ENCODE data around the gene SLC25A25.

Gene SLC25A25

DNA sequence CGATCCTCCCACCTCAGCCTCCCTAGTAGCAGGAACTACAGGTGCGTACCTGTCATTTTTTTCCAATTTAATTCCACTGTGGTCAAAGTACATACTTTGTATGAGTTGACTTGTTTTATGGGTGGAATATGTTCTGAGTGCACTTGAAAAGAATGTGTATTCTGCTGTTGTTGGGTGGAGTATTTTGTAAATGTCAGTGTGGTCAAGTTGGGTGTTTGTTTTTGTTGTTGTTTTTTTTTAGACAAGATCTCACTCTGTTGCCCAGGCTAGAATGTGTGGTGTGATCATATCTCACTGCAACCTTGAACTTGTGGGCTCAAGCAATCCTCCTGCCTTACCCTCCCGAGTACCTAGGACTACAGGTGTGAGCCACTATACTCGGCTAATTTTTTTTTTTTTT, 17.9 kb downstream of the SLC25A25 start:
- Histone ChIP-seq H3K4me1 (ENCODE audit: control insufficient read depth, insufficient read depth, low read length, poor library complexity, severe bottlenecking) (peaks cover 9% of the 10 kb centered on the region), H3K9me3 (ENCODE audit: control insufficient read depth, low read length) (no peaks in the 10 kb centered on the region), H3K4me3 (ENCODE audit: insufficient read depth, low read depth, low read length, poor library complexity, severe bottlenecking) (no peak overlapping the region), H3K27me3 (replicated peaks; ENCODE audit: control insufficient read depth, insufficient read depth, low read length, poor library complexity, severe bottlenecking) (no peaks in the 10 kb centered on the region), H3K36me3 (ENCODE audit: control insufficient read depth, insufficient read depth, low read length) (no peaks in the 10 kb centered on the region), H3K27ac (ENCODE audit: insufficient read depth, low read length, poor library complexity, severe bottlenecking) (no peak overlapping the region)
- DNase-seq, result no peak

DNA sequence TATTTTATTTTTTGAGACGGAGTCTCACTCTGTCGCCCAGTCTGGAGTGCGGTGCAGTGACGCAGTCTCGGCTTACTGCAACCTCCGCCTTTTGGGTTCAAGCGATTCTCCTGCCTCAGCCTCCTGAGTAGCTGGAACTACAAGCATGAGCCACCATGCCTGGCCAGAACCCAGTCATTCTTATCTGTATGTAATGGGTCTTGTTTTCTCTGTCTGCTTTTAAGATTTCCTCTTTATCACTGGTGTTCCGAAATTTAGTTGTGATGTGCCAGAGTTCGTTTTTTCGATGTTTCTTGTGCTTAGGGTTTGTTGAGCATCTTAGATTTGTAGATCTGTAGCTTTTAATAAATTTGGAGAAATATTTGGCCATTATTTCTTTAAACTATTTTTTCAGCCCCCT, 19.2 kb downstream of the SLC25A25 start:
- Histone ChIP-seq H3K4me1 (ENCODE audit: control insufficient read depth, insufficient read depth, low read length, poor library complexity, severe bottlenecking) (peaks cover 16% of the 10 kb centered on the region), H3K27me3 (replicated peaks; ENCODE audit: control insufficient read depth, insufficient read depth, low read length, poor library complexity, severe bottlenecking) (no peaks in the 10 kb centered on the region), H3K4me3 (ENCODE audit: insufficient read depth, low read depth, low read length, poor library complexity, severe bottlenecking) (no peak overlapping the region), H3K36me3 (ENCODE audit: control insufficient read depth, insufficient read depth, low read length) (peaks cover 6% of the 10 kb centered on the region), H3K27ac (ENCODE audit: insufficient read depth, low read length, poor library complexity, severe bottlenecking) (no peak overlapping the region), H3K9me3 (ENCODE audit: control insufficient read depth, low read length) (no peaks in the 10 kb centered on the region)
- DNase-seq, result no peak

DNA sequence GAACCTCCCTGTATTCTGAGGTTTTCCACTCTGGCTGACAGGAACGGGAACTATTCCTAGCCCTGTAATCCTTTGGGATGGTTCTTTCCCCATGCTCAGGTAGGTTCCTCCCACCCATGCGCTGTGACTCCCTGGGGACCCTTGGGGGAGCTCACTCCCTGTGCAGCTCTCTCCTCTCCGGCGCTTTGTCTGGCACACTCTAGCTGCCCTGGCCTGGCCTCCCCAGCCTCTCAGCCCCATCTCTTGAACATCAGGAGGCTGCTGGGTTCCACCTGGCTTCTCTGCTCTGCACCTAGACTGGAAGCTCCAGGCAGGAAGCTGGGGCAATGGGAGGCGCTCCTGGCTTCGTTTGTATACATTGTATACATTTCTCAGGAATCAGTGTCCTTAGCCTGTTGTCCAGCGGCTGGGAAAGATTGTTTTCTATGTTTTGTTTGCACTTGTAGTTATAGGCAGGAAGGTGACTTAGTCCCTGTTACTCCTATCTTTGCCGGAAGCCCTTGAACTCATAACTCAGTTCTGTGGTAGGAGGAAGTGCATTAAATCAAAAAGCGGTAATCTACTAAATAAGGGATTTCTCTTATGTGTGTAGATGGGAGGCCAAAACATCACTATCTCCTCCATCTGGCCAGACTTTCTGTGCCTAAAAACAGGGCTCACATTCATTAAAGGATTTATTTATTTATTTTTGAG, 20.4 kb downstream of the SLC25A25 start:
- H3K4me1 ChIP-seq (ENCODE audit: control insufficient read depth, insufficient read depth, low read length, poor library complexity, severe bottlenecking), result peaks cover 23% of the 10 kb centered on the region
- H3K9me3 ChIP-seq (ENCODE audit: control insufficient read depth, low read length), result no peaks in the 10 kb centered on the region
- H3K27me3 ChIP-seq (replicated peaks; ENCODE audit: control insufficient read depth, insufficient read depth, low read length, poor library complexity, severe bottlenecking), result no peaks in the 10 kb centered on the region
- peaks cover 6% of the 10 kb centered on the region for H3K36me3 ChIP-seq (ENCODE audit: control insufficient read depth, insufficient read depth, low read length)
- peak overlapping the region; percentile 12 for H3K27ac ChIP-seq (ENCODE audit: insufficient read depth, low read length, poor library complexity, severe bottlenecking)
- DNase-seq, result no peak
- H3K4me3 ChIP-seq (ENCODE audit: insufficient read depth, low read depth, low read length, poor library complexity, severe bottlenecking), result no peak overlapping the region

DNA sequence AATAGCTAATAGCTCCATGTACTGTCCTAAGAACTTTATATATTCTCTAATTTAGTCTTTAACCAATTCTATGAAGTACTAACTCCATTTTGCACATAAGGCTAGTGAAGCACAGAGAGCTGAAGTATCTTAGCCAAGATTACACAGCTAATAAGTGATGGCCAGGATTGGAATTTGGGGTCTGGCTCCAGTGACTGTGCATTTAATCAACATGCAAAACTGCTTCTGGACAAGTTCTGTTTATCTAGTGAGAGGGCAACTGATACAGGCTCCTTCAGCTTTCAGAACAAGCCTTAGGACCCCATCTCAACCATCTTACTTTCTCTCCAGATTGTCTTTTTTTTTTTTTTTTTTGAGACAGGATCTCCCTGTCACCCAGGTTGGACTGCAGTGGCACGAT, 21.3 kb downstream of the SLC25A25 start:
- Histone ChIP-seq H3K4me1 (ENCODE audit: control insufficient read depth, insufficient read depth, low read length, poor library complexity, severe bottlenecking) (peaks cover 32% of the 10 kb centered on the region), H3K27ac (ENCODE audit: insufficient read depth, low read length, poor library complexity, severe bottlenecking) (peak overlapping the region; percentile 12), H3K27me3 (replicated peaks; ENCODE audit: control insufficient read depth, insufficient read depth, low read length, poor library complexity, severe bottlenecking) (no peaks in the 10 kb centered on the region), H3K4me3 (ENCODE audit: insufficient read depth, low read depth, low read length, poor library complexity, severe bottlenecking) (no peak overlapping the region), H3K9me3 (ENCODE audit: control insufficient read depth, low read length) (no peaks in the 10 kb centered on the region), H3K36me3 (ENCODE audit: control insufficient read depth, insufficient read depth, low read length) (peaks cover 6% of the 10 kb centered on the region)
- DNase-seq, result no peak

DNA sequence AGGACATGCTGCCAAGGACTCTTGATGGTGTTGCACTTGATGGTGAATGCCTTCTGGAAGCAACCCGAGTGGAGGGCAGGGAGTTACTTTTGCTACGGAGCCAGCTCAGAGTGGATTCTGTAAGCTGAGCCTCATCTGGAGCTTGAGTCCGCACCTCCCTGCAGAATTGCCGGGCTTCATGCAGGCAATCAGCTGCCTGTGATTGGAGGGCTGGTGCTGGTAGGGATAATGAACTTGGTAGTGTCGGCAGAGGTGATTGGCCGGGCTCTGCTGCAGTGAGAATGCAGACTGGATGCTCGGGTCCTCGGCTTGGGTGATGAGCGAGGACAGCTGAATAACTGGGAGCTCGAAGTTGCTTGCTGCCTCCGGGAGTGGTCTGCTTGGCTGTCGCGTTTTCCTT, 23.1 kb downstream of the SLC25A25 start:
- peaks cover 10% of the 10 kb centered on the region for H3K36me3 ChIP-seq (ENCODE audit: control insufficient read depth, insufficient read depth, low read length)
- H3K27ac ChIP-seq (ENCODE audit: insufficient read depth, low read length, poor library complexity, severe bottlenecking), result no peak overlapping the region
- H3K27me3 ChIP-seq (replicated peaks; ENCODE audit: control insufficient read depth, insufficient read depth, low read length, poor library complexity, severe bottlenecking), result no peaks in the 10 kb centered on the region
- DNase-seq, result no peak
- H3K4me1 ChIP-seq (ENCODE audit: control insufficient read depth, insufficient read depth, low read length, poor library complexity, severe bottlenecking), result peaks cover 38% of the 10 kb centered on the region
- H3K4me3 ChIP-seq (ENCODE audit: insufficient read depth, low read depth, low read length, poor library complexity, severe bottlenecking), result no peak overlapping the region
- no peaks in the 10 kb centered on the region for H3K9me3 ChIP-seq (ENCODE audit: control insufficient read depth, low read length)

DNA sequence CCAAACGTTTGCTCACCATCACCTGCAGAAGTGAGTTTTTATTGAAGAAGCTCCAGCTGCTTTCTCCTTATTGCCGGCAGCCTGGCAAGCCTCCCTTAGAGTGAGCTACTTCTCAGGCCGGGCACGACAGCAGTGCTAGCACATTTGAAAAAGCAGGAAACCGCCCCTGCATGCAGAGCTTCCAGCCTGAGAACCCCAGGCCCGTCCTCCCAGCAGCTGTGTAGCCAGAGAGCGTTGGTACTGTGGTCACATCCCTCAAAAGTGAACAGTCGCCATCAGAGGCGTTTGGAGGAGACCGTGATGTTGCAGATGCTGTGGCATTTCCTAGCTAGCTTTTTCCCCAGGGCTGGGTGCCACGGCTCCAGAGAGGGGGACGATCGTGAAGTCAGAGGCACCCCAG, 23.5 kb downstream of the SLC25A25 start:
- H3K36me3 ChIP-seq (ENCODE audit: control insufficient read depth, insufficient read depth, low read length), result peaks cover 11% of the 10 kb centered on the region
- no peak overlapping the region for H3K27ac ChIP-seq (ENCODE audit: insufficient read depth, low read length, poor library complexity, severe bottlenecking)
- H3K9me3 ChIP-seq (ENCODE audit: control insufficient read depth, low read length), result no peaks in the 10 kb centered on the region
- no peak overlapping the region for H3K4me3 ChIP-seq (ENCODE audit: insufficient read depth, low read depth, low read length, poor library complexity, severe bottlenecking)
- H3K4me1 ChIP-seq (ENCODE audit: control insufficient read depth, insufficient read depth, low read length, poor library complexity, severe bottlenecking), result peaks cover 38% of the 10 kb centered on the region
- no peaks in the 10 kb centered on the region for H3K27me3 ChIP-seq (replicated peaks; ENCODE audit: control insufficient read depth, insufficient read depth, low read length, poor library complexity, severe bottlenecking)
- DNase-seq, result no peak

DNA sequence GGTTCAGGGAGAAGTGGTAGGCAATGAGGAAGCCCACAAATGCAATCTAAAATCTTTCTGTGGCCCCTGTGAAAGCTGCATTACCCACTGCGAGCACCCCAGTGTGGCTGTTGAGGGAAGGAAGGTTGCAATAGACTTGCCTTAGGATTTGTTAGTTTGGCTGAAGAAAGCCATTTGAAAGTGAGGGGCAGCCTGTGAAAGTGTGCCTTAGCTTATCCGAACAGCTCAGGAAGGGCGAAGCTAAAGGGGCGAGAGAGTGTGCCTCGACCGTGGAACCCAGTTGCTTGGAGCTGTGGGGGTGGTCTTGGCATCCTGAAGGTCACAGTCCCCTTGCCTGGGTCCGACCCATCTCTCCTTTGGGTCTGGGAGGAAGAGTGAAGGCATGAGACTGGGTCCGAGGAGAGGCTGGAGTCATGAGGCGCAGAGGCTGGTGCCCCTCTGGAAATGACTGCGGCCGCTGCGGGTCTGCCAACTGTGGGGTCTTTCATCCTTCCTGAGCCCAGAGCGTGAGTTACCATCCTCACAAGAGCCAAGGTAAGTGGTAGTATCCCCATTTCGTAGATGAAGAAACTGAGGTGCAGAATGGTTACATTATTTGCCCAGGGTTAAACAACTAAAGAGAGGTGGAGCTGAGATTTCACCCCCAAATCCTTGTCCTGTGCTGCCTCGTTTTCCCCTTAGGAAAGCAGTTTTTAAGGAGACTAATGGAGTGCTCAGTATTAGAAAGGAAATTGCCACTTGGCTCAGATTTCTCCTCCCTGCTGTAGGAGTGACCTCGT, 24.4 kb downstream of the SLC25A25 start:
- Histone ChIP-seq H3K9me3 (ENCODE audit: control insufficient read depth, low read length) (no peaks in the 10 kb centered on the region), H3K27ac (ENCODE audit: insufficient read depth, low read length, poor library complexity, severe bottlenecking) (no peak overlapping the region), H3K4me1 (ENCODE audit: control insufficient read depth, insufficient read depth, low read length, poor library complexity, severe bottlenecking) (peaks cover 41% of the 10 kb centered on the region), H3K4me3 (ENCODE audit: insufficient read depth, low read depth, low read length, poor library complexity, severe bottlenecking) (no peak overlapping the region), H3K36me3 (ENCODE audit: control insufficient read depth, insufficient read depth, low read length) (peaks cover 14% of the 10 kb centered on the region), H3K27me3 (replicated peaks; ENCODE audit: control insufficient read depth, insufficient read depth, low read length, poor library complexity, severe bottlenecking) (no peaks in the 10 kb centered on the region)
- DNase-seq, result no peak

DNA sequence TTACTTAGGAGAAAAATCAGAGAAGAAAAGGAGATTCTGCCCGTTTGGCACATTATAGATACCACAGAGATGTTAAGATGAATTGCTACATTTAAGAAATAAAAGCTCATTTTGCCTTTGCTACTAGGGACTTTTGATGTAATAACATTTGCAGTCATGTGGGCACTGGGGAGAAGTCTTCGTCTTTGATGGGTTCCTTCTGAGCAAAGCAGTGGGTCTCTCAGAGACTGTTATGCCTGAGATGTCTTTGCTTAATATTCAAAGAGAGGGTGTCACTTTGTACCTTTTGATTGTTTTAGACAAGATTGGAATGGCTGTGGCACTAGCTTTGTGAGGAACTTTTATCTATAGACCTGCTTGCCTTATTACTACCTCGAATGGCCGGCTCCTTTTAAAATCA, 25.0 kb downstream of the SLC25A25 start:
- no peak overlapping the region for H3K4me3 ChIP-seq (ENCODE audit: insufficient read depth, low read depth, low read length, poor library complexity, severe bottlenecking)
- H3K4me1 ChIP-seq (ENCODE audit: control insufficient read depth, insufficient read depth, low read length, poor library complexity, severe bottlenecking), result peaks cover 45% of the 10 kb centered on the region

DNA sequence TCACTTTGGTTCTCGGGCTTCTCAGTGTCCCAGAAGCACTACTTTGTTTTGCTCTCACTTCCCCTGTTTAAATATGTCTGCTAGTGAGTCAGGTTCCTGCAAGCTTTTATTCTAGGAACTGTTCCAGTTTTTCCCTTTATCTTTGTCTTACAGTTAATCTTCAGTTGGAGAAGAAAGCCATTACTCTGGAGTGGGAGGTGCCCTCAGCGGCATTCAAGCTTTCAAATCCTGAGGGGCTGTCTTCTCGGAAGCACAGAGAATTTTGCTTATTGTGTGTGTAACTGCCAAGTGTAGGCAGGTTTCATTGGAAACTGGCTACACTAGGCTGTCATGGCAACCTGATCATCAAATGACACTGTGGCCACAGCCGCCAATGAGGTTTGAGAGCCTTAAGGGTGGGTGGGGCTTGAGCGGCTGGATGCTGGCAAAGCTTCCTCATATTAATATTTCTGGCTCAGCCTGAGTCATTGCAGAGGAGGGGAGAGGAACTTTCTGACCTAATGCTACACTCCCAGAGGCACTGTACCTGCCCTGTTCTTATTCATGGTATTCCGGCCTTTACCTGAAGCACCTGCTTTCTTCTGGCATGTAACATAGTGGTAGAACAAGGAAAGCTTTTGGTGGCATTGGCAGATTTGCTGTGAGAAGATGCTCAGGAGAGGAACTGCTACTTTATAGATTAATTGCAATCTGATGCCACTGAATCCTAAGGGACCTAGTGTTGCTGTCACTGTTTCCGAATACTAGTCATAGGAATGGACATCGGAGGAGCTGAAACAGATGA, 26.3 kb downstream of the SLC25A25 start:
- Histone ChIP-seq H3K9me3 (ENCODE audit: control insufficient read depth, low read length) (no peaks in the 10 kb centered on the region), H3K4me1 (ENCODE audit: control insufficient read depth, insufficient read depth, low read length, poor library complexity, severe bottlenecking) (peaks cover 52% of the 10 kb centered on the region), H3K27ac (ENCODE audit: insufficient read depth, low read length, poor library complexity, severe bottlenecking) (peak overlapping the region; percentile 58), H3K27me3 (replicated peaks; ENCODE audit: control insufficient read depth, insufficient read depth, low read length, poor library complexity, severe bottlenecking) (no peaks in the 10 kb centered on the region), H3K36me3 (ENCODE audit: control insufficient read depth, insufficient read depth, low read length) (peaks cover 14% of the 10 kb centered on the region), H3K4me3 (ENCODE audit: insufficient read depth, low read depth, low read length, poor library complexity, severe bottlenecking) (no peak overlapping the region)
- DNase-seq, result peak; percentile 42 to 67 (median 64)

More for the DNA sequence above, 25.0 kb downstream of the SLC25A25 start:
- no peaks in the 10 kb centered on the region for H3K27me3 ChIP-seq (replicated peaks; ENCODE audit: control insufficient read depth, insufficient read depth, low read length, poor library complexity, severe bottlenecking)
- peaks cover 14% of the 10 kb centered on the region for H3K36me3 ChIP-seq (ENCODE audit: control insufficient read depth, insufficient read depth, low read length)
- no peaks in the 10 kb centered on the region for H3K9me3 ChIP-seq (ENCODE audit: control insufficient read depth, low read length)
- peak overlapping the region; percentile 58 for H3K27ac ChIP-seq (ENCODE audit: insufficient read depth, low read length, poor library complexity, severe bottlenecking)
- no peak for DNase-seq
